IPS-NIHi7 (cell line): ENCODE data around the gene ARHGAP4.

Experiments
- DNase-seq: peaks from one replicate; pipeline ENCODE4 v3.0.0; 2012; ENCODE audit warnings: mixed read lengths; ENCODE audit errors: extremely low spot score

ARHGAP4 gene

GRCh38 chrX:153927672-153927921 lies 1.5 kb upstream of the ARHGAP4 start:
- DNase-seq, result no peak

GRCh38 chrX:153926858-153927671 lies 1.0 kb upstream of the ARHGAP4 start:
- no peak for DNase-seq

- DNase-seq, result no peak
Observed at GRCh38 chrX:153926552-153926857, 441 bp upstream of the ARHGAP4 start.

GRCh38 chrX:153925387-153925738 lies 701 bp downstream of the ARHGAP4 start:
- DNase-seq, result no peak

- DNase-seq, result no peak
Observed at GRCh38 chrX:153924149-153924861, 1.8 kb downstream of the ARHGAP4 start.

- DNase-seq, result no peak
Observed at GRCh38 chrX:153922932-153923857, 2.9 kb downstream of the ARHGAP4 start.

GRCh38 chrX:153921511-153922446 lies 4.3 kb downstream of the ARHGAP4 start:
- DNase-seq, result no peak

- no peak for DNase-seq
Observed at GRCh38 chrX:153921070-153921469, 5.0 kb downstream of the ARHGAP4 start.

GRCh38 chrX:153920546-153920945 lies 5.5 kb downstream of the ARHGAP4 start:
- no peak for DNase-seq

GRCh38 chrX:153919281-153919680 lies 6.8 kb downstream of the ARHGAP4 start:
- no peak for DNase-seq

GRCh38 chrX:153917869-153918268 lies 8.2 kb downstream of the ARHGAP4 start:
- DNase-seq, result no peak

GRCh38 chrX:153913701-153914100 lies 12.4 kb downstream of the ARHGAP4 start:
- no peak for DNase-seq

- no peak for DNase-seq
Observed at GRCh38 chrX:153913211-153913610, 12.9 kb downstream of the ARHGAP4 start.

GRCh38 chrX:153911798-153912197 lies 14.3 kb downstream of the ARHGAP4 start:
- DNase-seq, result no peak

GRCh38 chrX:153910446-153910845 lies 15.6 kb downstream of the ARHGAP4 start:
- no peak for DNase-seq

- DNase-seq, result no peak
Observed at GRCh38 chrX:153909980-153910360, 16.1 kb downstream of the ARHGAP4 start.

- DNase-seq, result peak; percentile 49
Observed at GRCh38 chrX:153909024-153909979, 16.8 kb downstream of the ARHGAP4 start.

- DNase-seq, result no peak
Observed at GRCh38 chrX:153908219-153908860, 17.7 kb downstream of the ARHGAP4 start.

- no peak for DNase-seq
Observed at GRCh38 chrX:153907456-153907855, 18.6 kb downstream of the ARHGAP4 start.
